ENCODE results near the gene PYGO1.
"Not testable (repeated sequence)": the region's sequence is repeated elsewhere in the genome, so short reads cannot be mapped to it uniquely, and the experiment has no call there.

The PYGO1 gene

DNA sequence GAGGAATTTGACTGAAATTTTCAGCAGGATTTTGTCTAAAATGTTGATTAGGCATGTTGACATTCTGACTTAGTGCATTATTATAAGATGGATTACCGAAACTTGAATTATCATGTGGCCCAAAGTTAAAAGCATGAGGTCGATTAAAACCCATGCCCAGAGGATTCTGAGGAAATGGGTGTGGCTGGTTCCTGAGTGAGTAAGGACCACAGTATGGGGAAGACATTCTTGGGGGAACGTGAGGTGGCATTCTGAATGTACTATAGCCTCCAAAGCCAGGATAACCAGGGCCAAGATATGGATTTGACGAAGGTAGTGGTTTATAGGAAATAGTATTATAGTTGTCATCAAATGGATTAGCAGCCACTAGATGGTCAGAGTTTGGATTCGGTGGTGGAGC is 41.4 kb downstream of the PYGO1 start:
- no peak overlapping the region for H3K4me3 Mint-ChIP-seq
- peaks cover 0 to 2% of the 10 kb centered on the region in 2 donors for H3K9me3 Mint-ChIP-seq
- no peaks in the 10 kb centered on the region for H3K36me3 Mint-ChIP-seq
- H3K27me3 Mint-ChIP-seq = peaks cover 0 to 11% of the 10 kb centered on the region in 2 donors
- no peak for DNase-seq
- H3K27ac Mint-ChIP-seq = no peak overlapping the region
- H3K4me1 Mint-ChIP-seq = no peaks in the 10 kb centered on the region
- no peak for ATAC-seq (replicated peaks)

DNA sequence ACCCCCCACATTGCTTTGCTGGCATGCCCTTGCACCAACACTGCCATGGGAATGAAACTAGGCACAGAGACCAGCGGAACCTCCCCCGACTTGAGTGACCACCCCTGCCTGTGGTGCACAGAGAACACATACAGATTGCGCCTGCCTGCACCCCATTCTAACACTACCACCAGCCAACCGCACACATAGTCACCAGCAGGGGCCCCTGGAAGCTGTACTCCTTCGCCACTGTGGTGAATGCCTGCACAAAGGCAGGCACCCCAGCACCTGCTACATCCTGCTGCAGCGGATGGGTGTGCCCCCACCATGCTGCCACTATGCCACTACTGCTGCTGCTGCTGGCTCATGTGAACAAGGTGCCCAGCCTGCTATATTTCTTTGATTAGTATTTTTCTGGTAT is 52.7 kb downstream of the PYGO1 start:
- Mint-ChIP-seq H3K27me3 (peaks cover 0 to 3% of the 10 kb centered on the region in 2 donors), H3K27ac (no peak overlapping the region), H3K4me3 (no peak overlapping the region), H3K9me3 (no peaks in the 10 kb centered on the region), H3K36me3 (no peaks in the 10 kb centered on the region), H3K4me1 (no peaks in the 10 kb centered on the region)
- no peak for DNase-seq
- no peak for ATAC-seq (replicated peaks)

DNA sequence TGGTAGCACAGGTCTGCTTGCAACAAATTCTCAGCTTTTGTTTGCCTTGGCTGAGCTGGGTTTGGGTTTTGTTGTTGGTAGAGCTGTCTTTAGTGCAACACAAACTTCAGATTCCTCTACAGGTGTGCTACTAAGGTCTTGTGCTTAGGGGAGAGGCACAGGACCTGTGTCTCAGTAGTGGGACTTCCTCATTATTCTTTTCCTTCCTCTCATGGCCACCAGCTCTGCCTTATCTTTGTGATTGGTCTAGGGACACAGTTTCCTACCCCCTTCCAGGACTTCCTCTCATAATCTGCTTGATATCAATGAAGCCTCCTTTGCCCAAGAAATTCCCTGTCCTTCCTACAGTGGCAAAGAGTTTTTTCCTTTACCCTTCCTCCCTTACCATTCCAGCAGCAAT is 55.2 kb downstream of the PYGO1 start:
- Mint-ChIP-seq H3K4me3 (no peak overlapping the region), H3K4me1 (no peaks in the 10 kb centered on the region), H3K36me3 (no peaks in the 10 kb centered on the region), H3K9me3 (no peaks in the 10 kb centered on the region), H3K27ac (no peak overlapping the region), H3K27me3 (peaks cover 0 to 3% of the 10 kb centered on the region in 2 donors)
- ATAC-seq (replicated peaks) (no peak), DNase-seq (no peak)

DNA sequence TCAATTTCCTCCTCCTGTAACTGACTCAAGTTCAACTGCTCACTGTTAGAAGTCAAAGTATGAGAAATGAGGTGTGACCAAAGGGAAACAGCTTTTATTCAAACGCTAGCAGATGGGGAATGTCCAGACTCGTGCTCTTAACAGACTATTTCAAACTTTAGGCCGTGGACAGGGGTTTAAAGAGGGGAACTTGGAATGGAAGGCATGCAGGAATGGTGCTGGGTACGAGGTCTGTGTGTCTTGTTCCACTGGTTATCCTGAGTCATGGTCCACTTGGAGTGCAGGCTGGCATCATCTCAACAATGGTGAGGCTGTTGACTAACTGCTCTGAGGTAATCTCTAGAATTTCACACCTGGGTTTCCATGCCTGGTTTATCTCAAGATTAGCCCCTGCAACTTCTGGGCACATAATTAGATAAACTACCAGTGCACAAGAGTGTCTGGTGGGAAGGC is 57.3 kb downstream of the PYGO1 start:
- Mint-ChIP-seq H3K9me3 (peaks cover 0 to 3% of the 10 kb centered on the region in 2 donors), H3K27ac (no peak overlapping the region), H3K27me3 (peaks cover 0 to 12% of the 10 kb centered on the region in 2 donors), H3K4me3 (no peak overlapping the region), H3K4me1 (peaks cover 2 to 5% of the 10 kb centered on the region in 2 donors), H3K36me3 (no peaks in the 10 kb centered on the region)
- no peak for ATAC-seq (replicated peaks)
- DNase-seq = no peak

DNA sequence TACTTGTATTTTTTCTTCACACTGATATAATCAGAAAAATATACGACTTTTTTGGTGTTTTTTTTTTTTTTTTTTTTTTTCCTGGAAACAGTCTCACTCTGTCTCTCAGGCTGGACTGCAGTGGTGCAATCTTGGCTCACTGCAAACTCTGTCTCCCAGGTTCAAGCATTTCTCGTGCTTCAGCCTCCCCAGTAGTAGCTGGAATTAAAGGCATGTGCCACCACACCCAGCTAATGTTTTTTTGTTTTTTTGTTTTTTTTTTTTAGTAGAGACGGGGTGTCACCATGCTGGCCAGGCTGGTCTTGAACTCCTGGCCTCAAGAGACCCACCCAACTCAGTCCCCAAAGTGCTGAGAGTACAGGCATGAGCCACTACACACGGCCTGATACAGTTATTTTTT is 59.3 kb downstream of the PYGO1 start:
- Mint-ChIP-seq H3K27ac (no peak overlapping the region), H3K9me3 (peaks cover 0 to 3% of the 10 kb centered on the region in 2 donors), H3K36me3 (no peaks in the 10 kb centered on the region), H3K4me1 (peaks cover 2 to 5% of the 10 kb centered on the region in 2 donors), H3K27me3 (peaks cover 11 to 19% of the 10 kb centered on the region in 2 donors), H3K4me3 (no peak overlapping the region)
- ATAC-seq (replicated peaks) (no peak), DNase-seq (no peak)

DNA sequence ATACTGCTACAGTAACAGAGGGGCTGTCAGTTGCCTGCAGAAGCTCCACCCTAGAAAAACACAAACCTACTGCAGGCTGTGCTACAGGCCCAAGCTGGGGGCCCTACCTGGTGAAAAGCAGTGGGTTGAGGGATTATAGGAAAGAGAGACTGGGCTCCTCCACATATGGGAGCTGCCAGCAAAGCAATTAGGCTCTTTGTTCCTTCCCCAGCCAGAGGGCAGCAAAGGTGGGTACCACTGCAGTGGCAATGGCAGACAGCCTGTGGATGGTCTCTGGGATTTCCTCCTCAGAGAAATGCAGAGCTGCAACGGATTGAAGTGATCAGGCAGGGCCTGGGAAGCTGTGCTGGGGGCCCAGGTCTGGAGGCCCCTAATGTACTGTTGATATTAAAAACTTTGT is 61.0 kb downstream of the PYGO1 start:
- H3K4me1 Mint-ChIP-seq = peaks cover 2 to 5% of the 10 kb centered on the region in 2 donors
- DNase-seq = no peak

DNA sequence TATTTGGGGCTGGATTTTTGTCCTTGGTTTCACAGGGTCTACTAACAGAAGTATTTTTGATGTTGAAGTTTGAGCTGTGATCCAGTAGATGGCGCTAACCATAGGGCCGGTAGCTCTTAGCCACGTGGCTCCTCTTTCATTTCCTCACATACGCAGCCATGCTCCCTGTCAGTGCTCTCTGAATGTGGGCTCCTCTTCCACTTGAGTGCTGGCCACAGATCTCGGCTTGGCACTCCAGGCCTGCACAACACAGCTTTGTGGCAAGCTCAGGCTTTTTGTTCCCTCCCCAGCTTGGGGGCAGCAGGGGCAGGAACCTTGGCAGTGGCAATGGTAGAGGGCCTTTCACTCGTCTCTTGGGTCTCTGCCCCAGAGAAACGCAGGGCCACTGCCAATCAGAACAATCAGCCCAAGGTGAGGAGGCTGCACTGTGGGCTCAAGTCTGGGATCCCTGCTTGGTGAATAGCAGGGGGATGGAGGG is 61.5 kb downstream of the PYGO1 start:
- Mint-ChIP-seq H3K9me3 (peaks cover 0 to 3% of the 10 kb centered on the region in 2 donors), H3K4me3 (no peak overlapping the region), H3K36me3 (no peaks in the 10 kb centered on the region), H3K4me1 (peaks cover 2 to 5% of the 10 kb centered on the region in 2 donors), H3K27ac (no peak overlapping the region), H3K27me3 (peaks cover 26 to 30% of the 10 kb centered on the region in 2 donors)
- no peak for DNase-seq
- ATAC-seq (replicated peaks) = peak; percentile 69 to 75

More for the DNA sequence above, 61.0 kb downstream of the PYGO1 start:
- peaks cover 24 to 28% of the 10 kb centered on the region in 2 donors for H3K27me3 Mint-ChIP-seq
- H3K36me3 Mint-ChIP-seq = no peaks in the 10 kb centered on the region
- H3K27ac Mint-ChIP-seq = no peak overlapping the region
- no peak overlapping the region for H3K4me3 Mint-ChIP-seq
- H3K9me3 Mint-ChIP-seq = peaks cover 0 to 3% of the 10 kb centered on the region in 2 donors
- ATAC-seq (replicated peaks) = no peak

DNA sequence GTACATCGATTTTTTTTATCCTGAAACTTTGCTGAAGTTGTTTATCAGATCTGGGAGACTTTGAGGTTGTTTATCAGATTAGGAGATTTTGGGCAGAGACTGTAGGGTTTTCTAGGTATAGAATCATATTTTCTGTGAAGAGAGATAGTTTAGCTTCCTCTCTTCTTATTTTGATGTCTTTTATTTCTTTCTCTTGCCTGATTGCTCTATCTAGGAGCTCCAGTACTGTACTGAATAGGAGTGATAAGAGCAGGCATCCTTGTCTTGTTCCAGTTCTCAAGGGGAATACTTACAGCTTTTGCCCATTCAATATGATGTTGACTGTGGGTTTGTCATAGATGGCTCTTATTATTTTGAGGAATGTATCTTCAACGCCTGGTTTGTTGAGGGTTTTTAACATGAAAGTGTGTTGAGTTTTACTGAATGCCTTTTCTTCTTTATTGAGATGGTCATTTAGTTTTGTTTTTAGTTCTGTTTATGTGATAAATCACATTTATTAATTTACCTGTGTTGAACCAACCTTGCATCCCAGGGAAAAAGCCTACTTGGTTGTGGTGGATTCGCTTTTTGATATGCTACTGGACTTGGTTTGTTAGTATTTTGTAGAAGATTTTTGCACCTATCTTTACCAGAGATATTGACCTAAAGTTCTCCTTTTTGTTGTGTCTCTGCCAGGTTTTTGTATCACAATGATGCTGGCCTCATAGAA is 65.2 kb downstream of the PYGO1 start:
- H3K36me3 Mint-ChIP-seq = no peaks in the 10 kb centered on the region
- ATAC-seq (replicated peaks) (no peak), DNase-seq (no peak)
- H3K27me3 Mint-ChIP-seq = peaks cover 33% of the 10 kb centered on the region in 2 donors
- H3K4me3 Mint-ChIP-seq = no peak overlapping the region
- H3K4me1 Mint-ChIP-seq = peaks cover 2 to 5% of the 10 kb centered on the region in 2 donors
- no peak overlapping the region for H3K27ac Mint-ChIP-seq
- peaks cover 0 to 3% of the 10 kb centered on the region in 2 donors for H3K9me3 Mint-ChIP-seq

DNA sequence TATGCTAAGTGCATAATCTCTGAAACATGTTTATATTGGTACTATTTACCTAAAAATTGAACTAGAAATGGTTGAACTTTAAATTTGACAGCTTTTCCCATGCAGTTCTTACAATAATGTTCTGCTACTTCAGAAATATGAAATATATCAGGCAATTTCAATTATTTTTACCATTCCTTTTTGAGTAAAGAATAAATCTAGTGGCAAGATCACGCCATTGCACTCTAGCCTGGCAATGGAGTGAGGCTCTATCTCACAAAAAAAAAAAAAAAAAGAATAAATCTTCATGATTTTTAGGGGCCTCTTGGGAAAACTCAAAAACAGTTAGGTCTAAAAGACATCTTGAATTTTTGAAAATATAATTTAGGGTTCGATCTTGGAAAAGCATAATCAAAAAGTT is 69.5 kb downstream of the PYGO1 start:
- Mint-ChIP-seq H3K27ac (no peak overlapping the region), H3K9me3 (no peaks in the 10 kb centered on the region), H3K36me3 (no peaks in the 10 kb centered on the region), H3K4me1 (no peaks in the 10 kb centered on the region), H3K27me3 (peaks cover 13 to 21% of the 10 kb centered on the region in 2 donors), H3K4me3 (no peak overlapping the region)
- no peak for ATAC-seq (replicated peaks)
- DNase-seq = no peak

DNA sequence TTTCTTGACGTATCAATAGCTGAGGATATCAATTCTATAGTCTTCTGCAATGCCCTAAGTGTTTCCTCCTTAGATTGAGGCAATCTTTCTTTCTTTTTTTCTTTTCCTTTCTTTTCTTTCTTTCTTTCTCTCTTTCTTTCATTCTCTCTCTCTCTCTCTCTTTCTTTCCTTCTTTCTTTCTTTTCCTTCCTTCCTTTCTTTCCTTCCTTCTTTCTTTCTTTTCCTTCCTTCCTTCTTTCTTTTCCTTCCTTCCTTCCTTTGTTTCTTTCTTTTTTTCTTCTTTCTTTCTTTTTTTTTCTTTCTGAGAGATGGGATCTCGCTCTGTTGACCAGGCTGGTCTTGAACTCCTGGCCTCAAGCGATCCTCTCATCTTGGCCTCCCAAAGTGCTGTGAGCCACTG is 70.1 kb downstream of the PYGO1 start:
- Mint-ChIP-seq H3K9me3 (no peaks in the 10 kb centered on the region), H3K27me3 (peaks cover 10 to 16% of the 10 kb centered on the region in 2 donors), H3K27ac (no peak overlapping the region), H3K4me3 (no peak overlapping the region), H3K4me1 (no peaks in the 10 kb centered on the region), H3K36me3 (no peaks in the 10 kb centered on the region)
- no peak for ATAC-seq (replicated peaks)
- DNase-seq = no peak

DNA sequence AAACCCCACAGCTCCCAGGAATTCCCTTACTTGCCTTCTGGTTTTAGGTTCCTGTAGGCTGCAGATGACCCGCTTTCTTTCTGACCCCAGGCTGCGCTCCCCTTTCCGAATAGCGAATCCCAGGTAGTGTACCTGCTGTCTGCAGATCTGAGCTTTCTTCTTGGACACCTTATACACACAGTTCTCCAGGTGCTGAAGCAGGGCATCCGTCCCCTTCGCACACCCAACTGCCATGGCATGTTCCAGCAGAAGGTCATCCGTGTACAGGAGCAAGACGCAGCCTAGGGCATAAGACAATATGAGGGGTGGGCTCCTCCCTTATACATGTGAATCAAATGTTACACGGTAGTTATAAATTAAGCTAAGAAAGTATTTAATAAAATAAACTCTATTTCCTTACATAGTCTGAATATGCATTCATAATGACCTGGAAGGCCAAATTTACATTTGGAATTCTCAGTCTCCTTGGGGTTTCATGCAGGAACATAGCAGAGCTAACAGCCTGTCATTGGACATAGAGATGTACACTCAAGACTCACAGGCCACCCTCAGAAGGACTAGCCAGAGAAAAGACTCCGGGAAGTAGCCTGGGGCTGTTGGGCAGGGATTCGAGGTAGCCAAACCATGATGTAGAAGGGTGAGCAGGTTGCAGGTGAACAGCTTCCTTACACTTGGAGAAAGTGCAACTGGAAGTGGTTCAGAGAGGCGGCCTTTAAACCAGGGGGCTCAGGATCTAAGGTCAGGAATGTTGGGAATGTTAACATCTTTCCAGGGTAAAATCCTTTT is 72.0 kb downstream of the PYGO1 start:
- H3K36me3 Mint-ChIP-seq = no peaks in the 10 kb centered on the region
- ATAC-seq (replicated peaks) (no peak), DNase-seq (no peak)
- no peak overlapping the region for H3K27ac Mint-ChIP-seq
- H3K4me1 Mint-ChIP-seq = no peaks in the 10 kb centered on the region
- no peaks in the 10 kb centered on the region for H3K9me3 Mint-ChIP-seq
- H3K27me3 Mint-ChIP-seq = peaks cover 3% of the 10 kb centered on the region in 2 donors
- no peak overlapping the region for H3K4me3 Mint-ChIP-seq

DNA sequence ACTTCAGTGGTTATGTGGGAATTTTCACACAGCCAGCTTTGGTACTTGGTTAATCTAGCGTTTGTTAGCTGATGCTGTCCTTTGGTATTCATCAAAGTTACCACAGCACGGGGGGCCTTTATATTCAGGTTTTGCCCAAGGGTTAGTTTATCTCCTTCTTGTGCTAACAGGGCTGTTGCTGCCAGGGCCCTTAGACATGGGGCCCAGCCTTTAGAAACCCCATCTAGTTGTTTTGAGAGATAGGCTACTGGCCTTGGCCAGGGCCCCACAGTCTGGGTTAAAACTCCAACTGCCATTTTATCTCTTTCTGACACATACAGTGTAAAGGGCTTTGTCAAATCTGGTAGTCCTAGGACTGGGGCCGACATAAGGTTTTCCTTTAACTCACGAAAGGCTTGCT is 72.7 kb downstream of the PYGO1 start:
- Mint-ChIP-seq H3K27me3 (peaks cover 0 to 3% of the 10 kb centered on the region in 2 donors), H3K27ac (no peak overlapping the region), H3K36me3 (no peaks in the 10 kb centered on the region), H3K4me3 (no peak overlapping the region), H3K4me1 (no peaks in the 10 kb centered on the region), H3K9me3 (no peaks in the 10 kb centered on the region)
- ATAC-seq (replicated peaks) (no peak), DNase-seq (no peak)

DNA sequence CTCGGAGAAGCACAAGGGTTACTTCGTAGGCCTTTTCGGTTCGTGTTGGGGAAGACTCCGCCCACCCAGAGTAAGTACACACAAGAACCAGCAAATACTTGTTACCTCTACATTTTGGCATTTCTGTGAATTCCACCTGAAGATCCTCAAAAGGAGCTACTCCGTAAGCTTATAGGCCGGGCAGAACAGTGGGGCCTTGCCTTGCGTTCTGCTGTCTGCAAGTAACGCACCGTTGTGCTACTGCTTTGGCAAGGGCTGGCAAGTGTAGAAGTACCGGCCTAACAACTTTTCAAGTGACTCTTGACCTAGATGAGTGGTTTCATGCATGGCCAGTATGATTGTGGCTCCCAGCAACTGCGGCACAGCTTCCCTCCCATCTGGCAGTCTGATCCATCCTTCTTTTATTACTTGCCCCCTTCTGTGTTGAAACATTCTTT is 73.7 kb downstream of the PYGO1 start:
- Mint-ChIP-seq H3K27ac (no peak overlapping the region), H3K9me3 (no peaks in the 10 kb centered on the region), H3K4me3 (no peak overlapping the region), H3K4me1 (no peaks in the 10 kb centered on the region), H3K36me3 (no peaks in the 10 kb centered on the region), H3K27me3 (no peaks in the 10 kb centered on the region)
- ATAC-seq (replicated peaks) = no peak
- DNase-seq = no peak

DNA sequence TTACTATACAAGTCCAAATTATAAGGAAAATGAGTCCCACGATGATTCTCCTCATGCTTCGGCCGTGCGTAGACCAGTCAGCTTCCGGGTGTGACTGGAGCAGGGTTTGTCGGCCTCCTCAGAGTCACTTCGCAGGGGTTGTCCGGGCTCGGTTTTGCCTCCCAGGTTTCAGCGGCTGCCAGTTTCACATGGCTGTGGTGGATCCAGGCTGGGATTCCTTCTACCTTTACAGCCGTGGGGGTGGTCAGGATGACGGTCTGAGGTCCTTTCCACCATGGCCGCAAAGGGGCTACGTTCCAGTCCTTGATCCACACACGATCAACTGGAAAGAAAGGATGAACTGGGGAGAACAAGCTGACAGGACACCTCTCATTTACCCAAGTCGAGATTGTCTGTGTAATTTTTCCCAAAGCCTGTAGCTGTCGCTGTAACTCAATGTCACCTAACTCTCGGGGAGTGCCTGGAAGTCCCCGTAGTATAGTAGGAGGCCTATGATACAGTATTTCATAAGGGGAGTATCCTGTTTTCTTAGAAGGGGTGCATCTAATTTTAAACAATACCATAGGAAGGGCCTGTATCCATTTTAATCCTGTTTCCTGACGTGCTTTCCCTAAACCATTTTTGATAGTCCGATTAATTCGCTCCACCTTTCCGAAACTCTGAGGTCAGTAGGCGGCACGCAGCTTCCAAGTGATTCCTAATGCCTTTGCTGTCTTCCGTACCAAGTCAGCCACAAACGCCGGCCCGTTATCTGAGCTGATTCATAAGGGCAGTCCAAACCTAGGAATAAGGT is 74.3 kb downstream of the PYGO1 start:
- H3K27ac Mint-ChIP-seq; H3K4me1 Mint-ChIP-seq; H3K27me3 Mint-ChIP-seq; H3K36me3 Mint-ChIP-seq; H3K4me3 Mint-ChIP-seq; ATAC-seq (replicated peaks); H3K9me3 Mint-ChIP-seq; DNase-seq: not testable (repeated sequence)
